GM18520 (cell line): ENCODE data around the gene ACVR2B.

Experiments
- ATAC-seq: cut with Tn5 transposase; IDR thresholded peaks from one replicate; pipeline ENCODE4 v1.9.1; 2021; ENCODE audit not compliant: unreplicated experiment

Gene ACVR2B

DNA sequence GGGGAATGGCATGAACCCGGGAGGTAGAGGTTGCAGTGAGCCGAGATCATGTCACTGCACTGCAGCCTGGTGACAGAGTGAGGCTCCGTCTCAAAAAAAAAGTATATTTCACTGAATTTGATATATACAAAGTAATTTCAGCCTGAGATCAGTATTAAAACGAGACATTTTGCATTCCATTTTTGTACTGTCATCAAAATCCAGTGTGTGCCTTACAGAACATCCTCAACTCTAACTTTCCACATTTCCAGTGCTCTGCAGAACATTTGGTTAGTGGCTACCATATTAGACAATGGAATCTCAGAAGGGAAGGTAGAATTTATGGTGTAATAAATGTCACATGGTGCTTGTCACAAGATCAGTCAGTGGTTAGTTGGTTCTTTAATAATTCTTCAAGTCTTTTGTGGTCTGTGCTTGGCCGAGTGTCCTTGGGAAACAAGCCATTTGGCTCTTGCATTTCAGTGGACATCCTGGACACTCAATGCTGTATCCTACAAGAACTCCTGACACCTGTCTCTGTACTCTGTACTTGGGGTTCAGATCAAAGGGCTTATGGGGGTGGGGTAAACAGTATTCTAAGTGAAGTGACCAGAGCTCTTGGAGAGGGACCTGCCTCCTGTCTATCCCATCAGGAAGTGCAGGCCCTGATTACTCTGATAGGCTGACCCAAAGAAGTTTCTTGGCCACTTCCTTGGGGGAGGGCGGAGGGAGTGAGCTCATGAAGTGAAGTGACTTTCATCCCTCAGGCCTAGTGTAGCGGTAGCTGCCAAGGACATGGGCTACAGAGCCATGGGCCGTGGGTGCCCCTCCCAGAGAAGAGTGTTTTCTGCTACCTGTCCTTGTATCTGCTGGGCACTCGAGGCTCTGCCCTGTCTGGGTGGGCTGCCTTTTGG lies 3.7 kb downstream of the ACVR2B start:
- ATAC-seq: no peak

- ATAC-seq: no peak
These were observed 5.3 kb downstream of the ACVR2B start for GRCh38 chr3:38458796-38459498.

DNA sequence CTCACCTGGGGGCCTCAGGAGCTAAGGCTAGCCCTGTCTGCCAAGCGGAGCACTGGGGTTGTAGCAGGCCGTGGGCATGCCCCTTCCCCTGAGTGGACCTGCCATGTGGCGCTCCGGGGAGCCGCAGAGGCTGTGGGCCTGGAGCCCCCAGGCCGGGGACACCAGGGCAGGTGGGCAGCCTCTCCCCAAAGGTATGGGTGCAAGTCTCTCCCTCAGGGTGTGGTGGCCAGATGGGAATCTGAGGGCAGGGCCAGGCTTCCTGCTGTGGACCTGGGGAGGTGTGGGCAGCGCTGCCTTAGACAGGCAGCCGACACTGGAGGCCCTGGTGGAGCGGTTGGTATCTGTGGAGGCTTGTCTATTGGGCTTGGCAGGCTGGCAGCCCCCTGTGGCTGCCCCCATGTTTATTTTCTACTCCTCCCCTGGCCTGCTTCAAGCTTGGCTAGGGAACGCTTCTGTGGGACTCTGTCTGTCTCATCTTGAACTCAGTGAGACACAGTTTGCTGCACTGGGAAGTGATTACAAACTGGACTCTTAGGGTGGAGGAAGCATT lies 5.9 kb downstream of the ACVR2B start:
- no peak for ATAC-seq

DNA sequence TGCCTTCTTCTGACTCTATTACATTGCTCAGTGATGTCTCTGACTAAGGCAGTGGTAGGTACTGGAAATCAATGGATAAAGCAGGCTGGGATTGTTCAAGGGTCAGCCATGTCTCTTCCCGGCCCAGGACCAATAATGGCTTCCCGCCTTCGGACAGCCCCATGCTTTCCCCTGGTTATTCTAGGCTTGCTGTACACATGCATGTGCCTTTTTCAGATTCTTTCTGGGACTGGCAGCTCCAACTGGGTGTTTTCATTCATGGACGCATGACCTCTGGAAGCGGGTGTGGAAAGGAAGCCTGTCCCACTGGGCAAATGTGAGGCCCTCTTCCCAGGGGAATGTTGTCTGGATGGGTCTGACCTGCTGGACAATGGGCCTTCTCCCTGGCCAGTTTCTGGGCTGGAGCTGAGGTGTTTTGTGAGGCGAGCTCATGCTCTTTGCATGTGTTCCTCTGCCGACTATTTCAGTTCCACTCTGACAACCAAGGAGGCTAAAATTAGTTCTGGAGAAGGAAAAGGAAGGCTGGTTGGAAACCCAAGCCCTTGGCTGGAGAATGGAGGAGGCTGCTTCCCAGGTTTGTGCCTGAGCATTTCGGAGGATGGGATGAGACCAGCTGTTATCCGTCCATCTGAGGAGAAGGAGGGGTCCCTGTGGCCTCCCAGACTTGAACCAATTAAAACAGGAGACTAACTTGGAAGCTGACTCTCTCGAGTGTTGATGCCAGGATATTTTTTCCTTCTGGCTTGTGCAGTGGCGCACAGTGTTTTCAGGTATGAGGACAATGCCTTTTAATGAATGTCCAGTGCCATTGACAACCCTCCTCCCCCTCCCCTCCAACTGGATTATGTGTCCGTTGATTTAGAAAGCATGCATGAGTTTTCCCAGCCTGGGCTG lies 6.9 kb downstream of the ACVR2B start:
- ATAC-seq: no peak

DNA sequence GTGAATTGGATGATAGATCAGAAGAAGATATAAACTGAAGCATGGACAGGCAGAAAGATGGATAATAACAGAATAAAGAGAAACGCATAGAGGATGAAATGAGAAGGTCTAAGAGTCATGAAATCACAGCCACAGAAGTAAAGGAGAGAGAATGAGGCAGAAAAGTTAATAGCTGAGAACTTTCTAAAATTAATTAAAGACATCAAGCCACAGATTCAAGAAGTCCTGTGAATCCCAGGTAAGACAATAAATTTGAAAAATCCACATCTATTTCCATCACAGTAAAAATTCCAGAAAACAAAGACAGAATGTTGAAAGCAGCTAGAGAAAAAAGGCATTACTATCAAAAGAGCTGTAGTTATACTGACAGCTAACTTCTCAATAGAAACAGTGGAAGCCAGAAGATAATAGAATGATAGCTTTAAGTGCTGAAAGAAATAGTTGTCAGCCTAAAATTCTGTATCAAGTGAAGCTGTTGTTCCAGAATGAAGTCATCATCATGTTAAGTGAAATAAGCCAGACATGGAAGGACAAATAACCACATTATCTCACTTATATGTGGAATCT lies 12.0 kb downstream of the ACVR2B start:
- ATAC-seq: no peak

DNA sequence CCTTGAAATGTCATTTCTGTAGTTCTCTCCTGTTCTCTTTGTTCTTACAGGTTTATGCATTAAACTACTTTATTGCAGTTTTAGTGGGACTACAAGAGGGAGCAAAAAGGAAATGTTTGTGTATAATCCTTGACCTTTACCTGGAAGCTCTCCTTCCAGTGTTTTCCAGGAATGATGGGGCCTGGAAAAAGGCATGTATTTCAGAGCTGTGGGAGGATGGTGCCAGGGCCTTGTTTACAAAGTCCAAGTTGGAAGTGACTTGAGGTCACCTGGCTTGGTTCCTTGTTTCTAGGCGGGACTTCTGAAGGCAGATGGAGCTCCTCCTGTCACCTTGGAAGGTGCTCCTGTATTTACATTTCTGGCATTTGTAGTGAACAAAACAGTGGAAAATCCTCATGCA lies 15.1 kb downstream of the ACVR2B start:
- ATAC-seq: no peak

GRCh38 chr3:38469852-38470251 lies 16.2 kb downstream of the ACVR2B start:
- no peak for ATAC-seq

DNA sequence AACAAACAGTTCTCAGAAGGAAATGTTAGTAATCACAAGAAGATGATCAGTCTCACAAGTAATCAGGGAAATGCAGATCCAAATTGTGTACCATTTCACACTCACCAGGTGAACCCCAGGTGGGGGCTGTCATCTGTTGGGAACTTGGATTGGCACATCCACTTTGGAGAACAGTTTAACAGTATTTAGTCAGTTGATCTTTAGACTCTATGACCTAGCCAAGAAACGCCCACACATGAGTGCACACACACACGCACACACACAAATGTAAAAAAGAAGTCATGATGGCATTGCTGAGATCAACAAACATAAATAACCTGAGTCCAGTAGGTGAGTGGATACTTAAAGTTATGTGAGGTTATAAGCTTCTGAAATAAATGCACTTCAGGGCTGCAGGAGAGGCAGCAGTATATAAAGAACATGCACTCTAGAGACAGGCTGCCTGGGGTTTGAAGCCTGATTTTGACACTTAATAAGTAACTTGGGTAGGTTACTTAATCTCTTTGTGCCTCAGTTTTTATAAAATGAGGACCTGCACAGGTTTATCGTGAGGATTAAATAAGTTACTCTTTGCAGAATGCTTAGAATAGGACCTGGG lies 17.7 kb downstream of the ACVR2B start:
- ATAC-seq: no peak

DNA sequence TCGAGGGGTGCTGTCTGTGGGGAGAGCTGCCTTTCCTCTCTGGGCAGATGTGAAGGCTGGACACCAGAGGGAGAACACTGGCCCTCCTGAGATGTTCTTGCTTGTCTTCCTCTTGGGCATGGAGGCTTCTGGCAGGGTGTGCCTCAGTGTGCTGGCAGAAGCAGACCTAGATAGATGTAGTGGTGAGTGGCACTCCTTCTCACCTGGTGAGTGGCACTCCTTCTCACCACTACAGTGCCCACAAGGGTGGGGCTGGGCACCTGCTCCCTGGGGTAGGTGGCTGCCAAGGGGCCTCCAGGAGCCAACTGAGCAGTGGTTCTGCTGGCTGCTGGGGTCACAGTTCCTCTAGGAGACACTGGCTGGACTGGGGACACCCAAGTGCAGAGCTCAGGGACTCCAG lies 18.7 kb downstream of the ACVR2B start:
- no peak for ATAC-seq

DNA sequence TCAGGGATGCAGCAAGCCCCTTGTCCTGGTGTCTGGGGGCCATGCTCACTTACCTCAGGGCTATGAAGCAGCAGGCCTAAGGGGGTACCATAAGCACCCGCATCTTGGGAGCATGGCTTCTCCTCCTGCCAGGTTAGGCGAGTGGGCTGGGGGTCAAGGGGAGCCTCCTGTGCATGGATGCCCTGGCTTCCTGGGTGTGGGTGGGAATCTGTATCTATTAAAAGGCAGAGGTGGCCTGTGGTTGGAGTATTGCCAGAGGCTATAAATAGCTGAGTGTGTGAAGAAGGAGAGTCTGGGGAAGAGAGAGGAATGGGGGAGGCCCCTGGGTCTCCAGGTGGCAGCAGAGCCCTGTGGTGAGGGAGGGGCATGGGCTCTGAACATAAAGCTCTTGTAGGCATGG lies 19.5 kb downstream of the ACVR2B start:
- ATAC-seq: no peak

GRCh38 chr3:38474928-38475605 lies 21.4 kb downstream of the ACVR2B start:
- no peak for ATAC-seq

DNA sequence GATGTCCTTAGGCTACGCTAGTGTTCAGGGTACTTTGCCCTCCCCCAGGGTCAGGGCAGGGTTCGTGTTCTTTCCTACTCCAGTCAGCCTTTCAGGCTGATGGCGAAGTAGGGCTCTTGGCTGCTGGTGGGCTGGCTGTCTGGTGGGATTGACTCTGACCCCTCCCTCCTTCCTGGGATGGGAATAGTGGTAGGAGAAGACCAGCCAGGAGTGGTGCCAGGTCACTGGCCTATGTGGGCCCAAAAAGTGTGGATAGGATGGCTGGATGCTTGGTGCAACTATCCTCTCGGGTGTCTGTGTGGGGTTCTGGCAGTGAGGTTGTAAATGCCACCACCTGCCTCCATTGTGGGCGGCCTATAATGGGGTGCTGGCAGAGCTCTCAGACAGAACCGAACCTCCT lies 22.0 kb downstream of the ACVR2B start:
- no peak for ATAC-seq

- ATAC-seq: no peak
These were observed 22.6 kb downstream of the ACVR2B start for GRCh38 chr3:38476157-38476756.

- ATAC-seq: no peak
These were observed 23.5 kb downstream of the ACVR2B start for GRCh38 chr3:38477057-38477820.

- ATAC-seq: no peak
These were observed 24.3 kb downstream of the ACVR2B start for GRCh38 chr3:38477839-38478450.

- ATAC-seq: no peak
These were observed 25.2 kb downstream of the ACVR2B start for GRCh38 chr3:38478901-38479300.

DNA sequence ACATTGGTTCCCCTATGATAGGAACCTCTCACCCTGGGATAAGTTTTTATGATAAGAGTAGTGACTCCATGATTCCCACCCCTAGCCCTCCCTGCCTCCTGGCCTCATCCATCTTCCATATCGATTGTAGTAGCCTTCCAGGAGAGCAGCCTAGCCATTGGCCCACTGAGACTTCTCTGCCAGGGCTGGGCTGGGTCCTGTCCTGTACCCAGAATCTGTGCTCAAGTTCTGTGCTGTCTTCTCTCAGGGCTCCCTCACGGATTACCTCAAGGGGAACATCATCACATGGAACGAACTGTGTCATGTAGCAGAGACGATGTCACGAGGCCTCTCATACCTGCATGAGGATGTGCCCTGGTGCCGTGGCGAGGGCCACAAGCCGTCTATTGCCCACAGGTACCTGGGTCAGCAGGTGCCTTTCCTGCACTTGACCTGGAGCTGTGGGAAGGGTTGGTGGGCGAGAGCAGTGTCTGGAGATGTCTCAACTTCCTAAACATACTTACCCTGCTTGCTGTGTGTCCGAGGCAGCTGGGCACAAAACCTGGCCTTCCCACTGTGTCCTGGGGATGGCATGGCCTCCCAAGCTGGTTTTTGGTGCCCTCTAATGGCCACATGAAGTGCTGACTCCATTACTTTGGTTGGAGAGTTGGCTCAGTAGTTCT lies 25.9 kb downstream of the ACVR2B start:
- no peak for ATAC-seq

DNA sequence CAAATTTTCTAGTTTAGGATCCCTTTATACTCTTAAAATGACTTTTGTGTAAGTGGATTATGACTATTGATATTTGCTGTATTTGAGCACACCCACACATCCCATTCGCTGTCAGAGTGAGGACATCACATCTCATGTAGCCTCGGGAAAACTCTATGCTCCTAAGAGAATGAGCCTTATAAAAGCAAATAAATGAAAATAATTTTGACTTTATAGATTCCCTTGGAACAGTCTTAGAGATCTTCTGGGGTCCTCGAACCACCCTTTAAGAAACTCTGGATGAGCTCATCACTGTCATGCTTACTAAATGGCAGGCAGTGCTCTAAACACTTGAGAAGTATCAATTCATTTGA lies 26.4 kb downstream of the ACVR2B start:
- no peak for ATAC-seq
